ENCODE results near the gene SMYD3.

The SMYD3 gene

GRCh38 chr1:246200738-246201137, 306.3 kb downstream of the SMYD3 start:
- DNase-seq: no peak

DNA sequence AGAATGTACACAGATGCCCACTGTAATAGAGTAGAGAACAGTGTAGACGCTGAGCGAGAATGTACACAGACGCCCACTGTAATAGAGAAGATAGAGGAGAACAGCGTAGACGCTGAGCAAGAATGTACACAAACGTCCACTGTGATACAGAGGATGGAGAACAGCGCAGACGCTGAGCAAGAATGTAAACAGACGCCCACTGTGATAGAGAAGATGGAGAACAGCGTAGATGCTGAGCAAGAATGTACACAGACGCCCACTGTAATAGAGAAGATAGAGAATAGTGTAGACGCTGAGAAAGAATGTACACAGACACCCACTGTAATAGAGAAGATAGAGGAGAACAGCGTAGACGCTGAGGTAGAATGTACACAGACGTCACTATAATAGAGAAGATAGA, 306.9 kb downstream of the SMYD3 start:
- DNase-seq: no peak

GRCh38 chr1:246199086-246199645, 307.9 kb downstream of the SMYD3 start:
- no peak for DNase-seq

- no peak for DNase-seq
Observed at GRCh38 chr1:246198115-246198816, 308.8 kb downstream of the SMYD3 start.

DNA sequence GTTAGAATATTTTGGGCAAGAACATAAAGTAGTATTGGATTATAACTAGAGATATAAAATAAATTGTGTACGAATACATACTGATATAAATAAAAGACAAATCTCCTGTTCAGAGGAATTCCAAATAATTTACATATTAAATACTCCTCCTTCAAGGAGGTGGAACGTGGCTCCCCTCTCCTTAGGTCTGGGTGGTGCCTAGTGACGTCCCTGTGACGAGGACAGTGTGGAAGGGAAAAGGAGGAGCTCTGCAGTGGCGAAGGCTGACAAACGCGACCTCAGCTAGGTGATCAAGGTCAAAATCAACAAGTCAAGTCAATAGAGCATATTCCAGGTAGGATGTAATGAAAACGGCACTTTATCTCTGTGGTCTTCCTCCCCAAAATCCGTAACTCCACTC, 310.0 kb downstream of the SMYD3 start:
- DNase-seq: no peak

GRCh38 chr1:246195296-246195695, 311.8 kb downstream of the SMYD3 start:
- DNase-seq: no peak

DNA sequence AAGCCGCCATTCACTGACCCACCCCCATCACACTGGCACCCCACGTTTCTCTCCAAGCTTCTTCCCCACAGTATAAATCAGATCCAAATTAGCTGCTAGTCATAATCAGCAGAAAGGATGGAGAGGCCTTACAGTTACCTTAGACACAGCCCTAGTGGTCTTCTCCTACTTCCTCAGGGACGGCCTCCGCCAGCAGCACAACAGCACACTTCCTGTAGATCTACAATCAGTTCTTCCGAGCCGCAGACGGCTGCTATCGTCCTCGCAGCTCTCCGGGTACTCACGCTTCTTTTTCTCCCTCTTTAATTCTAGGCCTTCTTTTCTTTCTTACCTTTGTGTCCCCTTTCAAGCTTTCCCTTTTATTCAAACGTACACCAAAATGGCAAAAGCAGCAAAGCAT, 313.5 kb downstream of the SMYD3 start:
- DNase-seq: no peak

DNA sequence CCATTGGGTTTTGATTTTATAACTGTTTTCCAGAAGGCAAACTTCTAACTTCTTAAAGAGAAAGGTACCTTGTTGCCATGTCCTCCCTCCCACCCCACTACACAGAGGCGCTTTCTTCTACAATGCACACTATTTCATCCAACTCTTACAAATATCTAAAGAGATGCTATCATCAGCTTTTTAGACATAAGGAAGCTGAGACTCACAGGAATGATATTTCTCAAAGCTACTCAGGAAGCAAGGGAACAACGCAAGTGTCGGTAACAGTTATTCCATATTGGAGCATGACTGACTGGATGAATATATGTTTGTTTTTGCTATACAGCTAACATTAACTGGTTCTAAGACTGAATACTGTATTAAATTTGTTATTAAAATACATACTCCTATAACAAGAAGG, 318.0 kb downstream of the SMYD3 start:
- DNase-seq: no peak

DNA sequence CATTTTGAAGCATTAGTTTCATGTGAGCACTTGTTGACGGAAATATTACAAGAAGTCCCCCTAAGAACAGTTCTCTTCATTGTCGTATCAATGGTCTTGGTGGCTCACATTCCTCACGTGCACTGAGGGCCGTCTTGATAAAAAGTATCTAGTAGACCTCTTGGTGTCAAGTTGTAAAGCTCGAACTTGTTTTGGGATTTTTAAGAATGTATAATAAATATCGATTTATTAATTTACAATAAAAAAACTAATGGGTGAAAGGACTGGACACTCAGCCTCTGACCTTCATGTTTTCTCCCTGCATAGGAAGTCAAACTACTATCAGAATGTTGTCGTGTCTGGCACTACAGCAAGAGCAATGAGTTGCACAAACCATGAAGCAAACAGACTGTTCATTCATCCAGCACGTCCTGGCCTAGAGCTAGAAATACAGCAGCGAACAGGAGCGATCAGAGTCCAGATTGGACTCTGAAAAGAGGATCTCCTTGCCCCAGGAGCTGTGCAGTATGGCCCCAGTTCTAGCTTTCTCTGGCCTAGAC, 319.2 kb downstream of the SMYD3 start:
- no peak for DNase-seq

GRCh38 chr1:246184503-246184902, 322.6 kb downstream of the SMYD3 start:
- DNase-seq: no peak

DNA sequence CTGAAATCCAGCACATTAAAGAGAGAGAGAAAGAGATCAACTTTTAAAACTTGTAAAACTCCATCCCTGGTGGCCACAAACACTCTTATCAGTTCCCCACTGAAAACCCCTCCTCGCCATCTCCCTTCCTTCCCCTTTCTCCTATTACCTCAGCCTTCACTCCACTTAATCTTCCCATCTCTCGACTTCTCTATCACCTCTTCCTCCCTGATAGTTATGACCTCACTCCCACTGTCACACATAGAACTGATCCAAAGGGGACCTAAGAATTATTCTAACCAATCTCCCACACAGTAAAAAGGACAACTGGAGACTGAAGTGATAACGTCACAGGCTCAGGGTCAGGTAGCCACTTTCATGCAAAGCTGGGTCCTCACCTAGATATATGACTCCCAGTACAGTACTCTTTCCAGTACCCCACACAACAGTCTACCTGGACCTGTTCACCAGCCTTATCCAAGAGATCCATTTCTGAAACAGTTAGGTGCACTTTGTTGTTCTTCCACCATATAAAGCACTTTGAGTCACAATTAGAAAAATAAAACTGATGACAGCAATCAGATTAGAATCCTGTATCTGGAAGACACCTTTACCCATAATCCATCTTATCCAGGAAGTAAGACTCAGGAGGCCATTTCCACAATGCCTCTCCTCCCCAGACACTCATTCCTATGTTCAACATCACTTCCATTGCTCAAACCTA, 324.8 kb downstream of the SMYD3 start:
- no peak for DNase-seq

- DNase-seq: no peak
Observed at GRCh38 chr1:246181241-246181640, 325.8 kb downstream of the SMYD3 start.

DNA sequence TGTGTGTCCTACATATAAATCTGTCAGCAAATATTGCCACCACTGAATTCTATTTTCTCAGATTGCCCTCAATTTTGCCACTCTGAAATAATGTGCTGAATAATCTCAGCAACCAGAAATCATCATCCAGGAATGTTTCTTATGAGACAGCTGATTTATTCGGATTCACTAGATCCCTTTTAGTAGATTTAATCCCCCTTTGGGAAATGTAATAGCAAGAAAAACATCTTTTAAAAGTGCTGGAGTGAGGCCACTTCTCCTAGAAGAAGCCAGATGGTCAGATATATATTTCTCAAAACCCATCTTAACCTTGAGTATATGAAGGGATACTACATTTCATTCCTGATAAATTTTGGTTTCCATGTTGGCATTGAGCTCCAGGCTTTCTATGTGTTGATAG, 327.7 kb downstream of the SMYD3 start:
- no peak for DNase-seq

DNA sequence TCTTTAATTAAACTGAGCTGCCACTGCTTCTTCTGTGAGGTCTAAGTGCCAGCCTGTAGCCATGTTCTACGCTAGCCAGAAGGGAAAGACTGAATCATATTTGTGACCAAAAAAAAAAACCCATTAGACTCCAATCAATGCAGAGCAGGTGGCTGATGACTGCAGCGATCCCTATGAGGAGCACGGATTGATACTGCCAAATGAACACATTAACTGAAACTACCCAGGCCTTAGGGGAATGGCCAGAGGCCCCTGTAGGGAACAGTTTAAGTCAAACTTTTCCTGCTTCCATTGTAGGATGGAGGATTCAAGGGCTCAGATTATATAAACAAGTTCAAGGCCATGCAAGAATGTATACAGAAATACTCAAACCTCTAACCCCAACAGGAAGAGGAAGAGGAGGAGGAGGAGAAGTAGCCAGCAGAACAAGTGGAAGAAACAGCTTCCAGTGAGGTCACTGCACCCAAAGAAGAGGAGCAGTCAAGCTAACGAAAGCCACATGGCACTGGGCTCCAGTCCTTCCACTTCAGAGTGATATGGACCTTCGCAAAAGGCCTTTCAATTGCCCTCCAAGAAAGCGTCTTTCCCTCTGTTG, 328.3 kb downstream of the SMYD3 start:
- no peak for DNase-seq

- DNase-seq: no peak
Observed at GRCh38 chr1:246176126-246177024, 330.7 kb downstream of the SMYD3 start.

- DNase-seq: no peak
Observed at GRCh38 chr1:246170574-246171261, 336.4 kb downstream of the SMYD3 start.

DNA sequence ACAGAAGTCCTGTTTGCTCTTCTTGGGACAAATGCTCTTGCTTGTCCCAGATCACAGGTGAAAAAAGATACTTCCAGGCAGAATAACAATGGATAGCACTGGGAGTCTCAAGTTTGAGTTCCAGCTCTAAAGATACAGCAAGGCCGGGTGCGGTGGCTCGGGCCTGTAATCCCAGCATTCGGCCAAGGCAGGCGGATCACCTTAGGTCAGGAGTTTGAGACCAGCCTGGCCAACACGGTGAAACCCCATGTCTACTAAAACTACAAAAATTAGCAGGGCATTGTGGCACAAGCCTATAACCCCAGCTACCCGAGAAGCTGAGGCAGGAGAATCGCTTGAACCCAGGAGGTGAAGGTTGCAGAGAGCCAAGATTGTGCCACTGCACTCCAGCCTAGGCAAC, 337.6 kb downstream of the SMYD3 start:
- no peak for DNase-seq

- DNase-seq: no peak
Observed at GRCh38 chr1:246169019-246169418, 338.1 kb downstream of the SMYD3 start.

DNA sequence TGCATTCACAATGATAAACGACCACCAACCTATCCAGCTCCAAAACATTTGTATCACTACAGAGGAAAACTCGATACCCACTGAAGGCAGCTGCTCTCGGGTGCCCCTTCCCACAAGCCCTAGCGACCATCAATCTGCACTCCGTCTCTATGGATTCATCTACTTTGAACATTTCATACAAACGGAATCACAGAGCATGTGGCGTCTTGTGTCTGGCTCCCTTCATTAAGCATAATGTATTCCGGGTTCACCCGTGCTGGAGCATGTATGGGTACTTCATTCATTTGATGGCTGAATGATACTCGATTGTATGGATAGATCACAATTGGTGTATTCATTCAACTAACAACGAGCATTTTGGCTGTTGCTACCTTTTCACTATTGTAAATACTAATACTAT, 340.2 kb downstream of the SMYD3 start:
- DNase-seq: no peak

DNA sequence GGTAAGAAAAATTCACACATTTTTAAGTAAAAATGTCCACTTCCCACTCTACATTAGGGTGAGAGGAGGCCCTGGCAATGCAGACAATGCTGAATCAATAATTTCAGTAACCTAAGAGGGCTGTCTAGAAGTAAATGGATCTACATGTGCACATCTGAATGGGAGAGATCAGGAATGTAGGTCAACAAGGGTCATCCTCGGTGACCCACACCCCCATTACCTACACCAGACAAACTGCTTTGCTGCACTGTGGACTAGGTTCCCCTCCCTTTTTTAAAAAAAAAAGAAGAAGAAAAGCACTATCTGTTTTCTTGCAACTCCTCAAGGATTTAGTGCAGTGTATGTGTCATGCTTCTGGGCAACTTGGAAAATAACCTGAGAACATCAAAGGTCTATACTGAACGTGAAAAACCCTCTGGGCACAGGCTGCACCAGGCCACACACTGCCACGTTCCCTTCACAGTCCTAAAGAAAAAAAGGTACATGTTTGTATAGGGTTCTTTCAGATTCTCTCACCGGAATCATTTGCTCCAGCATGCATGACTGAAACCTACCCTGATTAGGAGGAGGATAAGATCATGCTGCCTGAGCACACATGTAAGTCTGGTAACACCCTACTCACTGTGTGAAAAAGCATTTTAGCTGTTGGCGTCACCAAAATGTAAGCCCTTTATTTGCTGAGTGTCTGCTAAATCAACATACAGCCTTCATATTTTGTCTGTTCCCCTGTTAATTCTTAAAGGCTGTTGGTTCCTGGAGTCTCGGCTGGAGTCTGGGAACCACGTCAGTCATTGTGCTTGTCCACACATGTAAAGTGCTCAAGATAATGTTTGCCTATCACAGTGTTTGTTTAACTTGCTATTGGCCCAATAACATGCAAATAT, 341.0 kb downstream of the SMYD3 start:
- DNase-seq: no peak

DNA sequence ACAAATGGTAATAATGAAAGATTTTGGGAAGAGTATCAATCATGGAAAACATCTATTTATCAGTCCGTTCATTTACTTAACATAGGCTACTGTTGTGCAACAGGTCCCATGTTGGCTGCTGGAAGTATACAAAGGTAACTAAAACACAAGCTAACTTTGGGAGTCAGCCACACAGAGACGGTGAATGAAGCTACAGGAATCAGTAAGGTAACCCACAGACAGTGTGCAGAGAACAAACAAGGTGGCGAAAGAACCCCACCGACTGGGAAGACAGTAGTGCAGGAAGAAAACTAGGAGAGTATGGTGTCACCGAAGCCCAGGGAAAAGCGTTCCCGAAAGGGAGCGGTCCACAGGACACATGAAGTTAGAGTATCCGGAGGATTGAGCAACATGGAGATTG, 342.3 kb downstream of the SMYD3 start:
- DNase-seq: no peak

Data from SW 1271 (cell line).